GM12892 (cell line): ENCODE results near the gene TATDN2. TPM values are rescaled to one million over a fixed set of nuclear protein-coding genes. Genes with fewer than 3 reads are reported as not detected.
A peak's percentile ranks its signal among the peaks of the same experiment; 100 is the strongest.

ENCODE experiments used
- DNase-seq: peaks from one replicate; pipeline ENCODE4 v3.0.0; 2011; ENCODE audit not compliant: insufficient read length
- FAIRE-seq: peaks from 2 replicates; lab custom pipeline; 2011; peaks lifted over from hg19 to GRCh38; lab: Jason Lieb, UNC
- POLR2A ChIP-seq: IDR thresholded peaks from 2 replicates; pipeline ENCODE4 v1.6.1; 2011; ENCODE audit warnings: low read depth, low read length, control low read depth
- POLR2AphosphoS5 ChIP-seq: IDR thresholded peaks from 2 replicates; pipeline ENCODE4 v1.6.1; 2011; ENCODE audit warnings: low read depth, low read length, control low read depth
- TAF1 ChIP-seq: IDR thresholded peaks from 2 replicates; pipeline ENCODE4 v1.6.1; 2011; ENCODE audit warnings: low read depth, mild to moderate bottlenecking, control low read depth, low read length, borderline replicate concordance
- polyA plus RNA-seq: library from polyadenylated mRNA; unstranded; fragments of >200 nt; gene quantifications from one replicate; pipeline ENCODE4 v1.2.1, GENCODE V29; 2012; ENCODE audit warnings: missing spikeins, inconsistent platforms; ENCODE audit not compliant: missing spikeins

The TATDN2 gene, protein sequence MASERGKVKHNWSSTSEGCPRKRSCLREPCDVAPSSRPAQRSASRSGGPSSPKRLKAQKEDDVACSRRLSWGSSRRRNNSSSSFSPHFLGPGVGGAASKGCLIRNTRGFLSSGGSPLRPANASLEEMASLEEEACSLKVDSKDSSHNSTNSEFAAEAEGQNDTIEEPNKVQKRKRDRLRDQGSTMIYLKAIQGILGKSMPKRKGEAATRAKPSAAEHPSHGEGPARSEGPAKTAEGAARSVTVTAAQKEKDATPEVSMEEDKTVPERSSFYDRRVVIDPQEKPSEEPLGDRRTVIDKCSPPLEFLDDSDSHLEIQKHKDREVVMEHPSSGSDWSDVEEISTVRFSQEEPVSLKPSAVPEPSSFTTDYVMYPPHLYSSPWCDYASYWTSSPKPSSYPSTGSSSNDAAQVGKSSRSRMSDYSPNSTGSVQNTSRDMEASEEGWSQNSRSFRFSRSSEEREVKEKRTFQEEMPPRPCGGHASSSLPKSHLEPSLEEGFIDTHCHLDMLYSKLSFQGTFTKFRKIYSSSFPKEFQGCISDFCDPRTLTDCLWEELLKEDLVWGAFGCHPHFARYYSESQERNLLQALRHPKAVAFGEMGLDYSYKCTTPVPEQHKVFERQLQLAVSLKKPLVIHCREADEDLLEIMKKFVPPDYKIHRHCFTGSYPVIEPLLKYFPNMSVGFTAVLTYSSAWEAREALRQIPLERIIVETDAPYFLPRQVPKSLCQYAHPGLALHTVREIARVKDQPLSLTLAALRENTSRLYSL
- 19.4 TPM for polyA plus RNA-seq

- TF ChIP-seq TAF1 (no peak), POLR2AphosphoS5 (peak; percentile 58), POLR2A (peak; percentile 89; the same call in 1 of the 2 replicates)
- DNase-seq (peak; percentile 99), FAIRE-seq (peak; percentile 97)
Measured at GRCh38 chr3:10248184-10248983, at the start of gene TATDN2. Gene TATDN2, plus strand, starts transcription at chr3:10248459. Its CDS starts 742 bp downstream, at chr3:10249201.

- TF ChIP-seq POLR2AphosphoS5 = peak; percentile 27; the same call in 1 of the 2 replicates
- peak; percentile 48; the same call in 1 of the 2 replicates for TF ChIP-seq POLR2A
- no peak; the same call in 1 of the 2 replicates for TF ChIP-seq TAF1
- FAIRE-seq (peak; percentile 91), DNase-seq (peak; percentile 57)
Measured at GRCh38 chr3:10198761-10199649, 49.3 kb upstream of the TATDN2 start.

DNA sequence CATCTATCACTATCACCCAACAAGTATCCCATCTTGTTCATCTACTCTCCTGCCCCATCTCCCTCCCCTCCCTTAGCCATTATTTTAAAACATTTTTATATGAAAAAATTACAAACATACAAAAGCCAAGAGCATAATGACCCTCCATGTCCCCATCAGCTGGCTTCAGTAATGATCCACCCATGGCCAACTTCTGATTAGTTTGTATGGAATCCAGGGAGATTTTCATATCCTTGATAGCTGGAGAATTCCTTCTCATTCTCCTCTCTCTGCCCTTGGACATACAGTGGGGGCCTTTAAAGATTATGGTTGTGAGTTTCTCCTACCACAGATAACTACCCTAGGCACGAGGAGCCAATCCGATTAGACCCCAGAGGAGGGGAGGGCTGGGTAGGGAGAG, 43.3 kb upstream of the TATDN2 start:
- DNase-seq = no peak
- TF ChIP-seq TAF1 (no peak), POLR2A (no peak), POLR2AphosphoS5 (no peak)
- FAIRE-seq = no peak

- FAIRE-seq (no peak), DNase-seq (no peak)
- TF ChIP-seq POLR2AphosphoS5 (no peak), TAF1 (no peak), POLR2A (no peak)
Measured at GRCh38 chr3:10205451-10206165, 42.7 kb upstream of the TATDN2 start.

GRCh38 chr3:10206166-10206511, 42.1 kb upstream of the TATDN2 start:
- DNase-seq (no peak), FAIRE-seq (no peak)
- TF ChIP-seq POLR2AphosphoS5 (no peak), TAF1 (no peak)

- no peak for DNase-seq
- no peak for TF ChIP-seq POLR2A
- FAIRE-seq = no peak
Measured at GRCh38 chr3:10213156-10213792, 35.0 kb upstream of the TATDN2 start.

GRCh38 chr3:10215578-10216368, 32.5 kb upstream of the TATDN2 start:
- DNase-seq = no peak
- TF ChIP-seq POLR2AphosphoS5 (no peak), POLR2A (no peak), TAF1 (no peak)
- FAIRE-seq = no peak

- no peak for DNase-seq
- no peak for TF ChIP-seq POLR2AphosphoS5
- no peak for TF ChIP-seq TAF1
- no peak for TF ChIP-seq POLR2A
- no peak for FAIRE-seq
Measured at GRCh38 chr3:10217359-10217758, 30.9 kb upstream of the TATDN2 start.

DNA sequence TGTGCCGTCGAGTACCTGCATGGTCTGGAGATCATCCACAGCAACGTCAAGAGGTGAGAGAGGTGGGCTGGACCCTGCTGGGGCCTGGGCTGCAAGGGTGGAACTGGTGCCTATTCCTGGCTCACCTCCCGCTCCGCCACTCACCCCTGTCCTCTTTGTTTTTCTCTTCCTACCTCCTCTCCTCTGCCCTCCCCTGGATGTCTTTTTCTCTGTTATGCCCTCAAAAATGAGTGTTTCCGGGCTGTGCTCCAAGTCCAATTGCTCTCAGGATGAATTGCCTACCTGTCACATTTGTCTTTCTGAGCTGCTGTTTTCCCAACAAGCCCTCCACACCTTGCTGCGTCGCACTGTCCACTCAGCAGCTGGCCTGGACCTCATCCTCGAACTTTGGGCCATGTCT, 28.5 kb upstream of the TATDN2 start:
- DNase-seq (no peak), FAIRE-seq (no peak)
- TF ChIP-seq POLR2AphosphoS5 (no peak), POLR2A (no peak), TAF1 (no peak)
